CD4-positive, alpha-beta T cell treated with Interleukin-17A for 4 hours (primary cell): ENCODE results near the gene MGMT.

ENCODE experiments used
- DNase-seq: peaks from one replicate; pipeline ENCODE4 v3.0.0-alpha.2; 2020; ENCODE audit warnings: mixed read lengths

The MGMT gene

GRCh38 chr10:129659508-129660268 lies 192.6 kb downstream of the MGMT start:
- no peak for DNase-seq

- DNase-seq = no peak
Observed at GRCh38 chr10:129660569-129660968, 193.5 kb downstream of the MGMT start.

DNA sequence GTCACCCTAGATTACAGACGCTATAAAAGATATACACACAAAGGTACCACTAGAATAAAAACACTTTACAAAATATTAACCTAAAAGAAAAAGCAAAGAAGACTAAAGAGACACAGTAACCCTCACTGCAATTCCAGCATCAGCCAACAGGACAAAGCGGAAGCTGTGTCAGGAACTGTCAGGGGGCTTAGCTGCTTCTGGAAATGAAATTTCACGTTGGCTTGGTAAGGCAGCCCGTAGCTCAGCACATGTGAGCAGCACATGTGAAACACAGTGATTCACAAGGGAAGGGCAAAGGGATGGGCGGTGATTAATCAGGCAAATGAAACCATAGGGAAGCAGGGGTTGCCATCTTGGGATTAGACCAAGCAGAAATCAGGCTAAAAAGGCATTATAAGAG lies 195.4 kb downstream of the MGMT start:
- no peak for DNase-seq

DNA sequence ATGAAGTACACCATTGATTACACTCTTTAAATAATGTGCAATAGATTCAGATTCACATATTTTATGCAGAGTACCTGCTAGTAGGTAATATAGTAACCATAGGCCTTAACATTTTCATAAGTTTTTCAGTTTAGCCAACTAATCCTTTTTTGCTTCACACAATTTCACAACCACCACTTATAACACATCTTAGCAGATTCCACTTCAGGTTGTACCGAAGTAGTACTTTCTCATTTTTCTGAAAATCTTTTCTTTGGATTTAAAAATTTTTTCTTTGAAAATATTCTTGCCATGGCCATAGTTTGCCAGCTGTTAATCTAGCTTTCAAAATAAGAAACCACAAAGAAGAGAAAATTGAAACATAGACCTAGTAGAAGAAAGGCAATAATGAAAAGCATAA lies 203.1 kb downstream of the MGMT start:
- DNase-seq = no peak

DNA sequence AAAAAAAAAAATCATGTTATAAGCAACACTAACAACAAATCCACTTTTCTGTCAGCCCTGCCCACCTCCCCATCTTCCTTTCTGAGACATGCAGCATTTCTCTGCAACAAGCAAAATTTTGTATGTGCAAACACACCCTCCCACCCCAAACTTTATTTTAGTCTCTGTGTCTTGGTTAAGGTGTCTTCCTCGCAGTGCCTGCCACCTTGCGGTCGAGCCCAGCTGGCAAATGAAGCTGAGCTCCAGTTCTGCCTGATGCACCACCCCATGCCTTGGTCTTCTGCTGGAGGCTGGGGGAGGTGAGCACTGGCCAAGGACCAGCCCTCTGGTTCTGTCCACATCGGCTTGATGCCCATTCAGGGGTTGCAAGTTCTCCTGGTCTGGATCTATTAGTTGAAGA lies 206.3 kb downstream of the MGMT start:
- DNase-seq = no peak

DNA sequence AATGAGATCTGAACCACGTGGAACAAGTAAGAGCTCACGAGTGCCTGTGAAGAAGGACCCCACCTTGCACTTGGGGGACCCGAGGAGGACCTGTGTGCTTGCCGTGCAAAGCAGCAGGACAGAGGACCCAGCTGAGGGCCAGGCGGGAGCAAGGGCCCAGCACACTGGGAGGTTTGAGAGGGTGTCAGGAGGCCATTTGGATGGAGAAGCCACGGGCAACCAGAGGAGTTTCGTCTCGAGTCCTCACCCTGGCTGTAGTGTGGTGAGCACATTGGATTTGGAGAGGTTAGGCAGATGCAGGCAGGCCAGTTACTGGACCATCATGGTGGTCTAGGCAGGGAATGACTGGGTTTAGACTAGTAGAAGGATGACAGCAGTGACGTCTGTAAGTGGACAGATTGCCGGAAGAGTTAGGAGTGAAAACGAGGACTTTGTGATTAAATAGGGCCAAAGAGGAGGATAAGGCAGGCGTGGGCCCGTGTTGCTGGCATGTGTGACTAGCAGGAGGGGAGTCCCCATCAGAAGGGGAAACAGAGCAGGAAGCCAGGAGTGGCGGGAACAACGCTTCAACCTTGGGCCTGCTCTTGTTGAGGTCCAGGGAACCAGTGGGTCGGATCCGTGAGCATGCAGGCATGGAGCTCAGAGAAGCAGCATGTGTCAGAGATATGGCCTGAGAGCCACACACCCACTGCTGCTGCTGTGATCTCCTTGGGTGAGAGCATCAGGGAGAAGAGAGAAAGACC lies 208.2 kb downstream of the MGMT start:
- DNase-seq = no peak

GRCh38 chr10:129676014-129676413 lies 209.0 kb downstream of the MGMT start:
- no peak for DNase-seq

DNA sequence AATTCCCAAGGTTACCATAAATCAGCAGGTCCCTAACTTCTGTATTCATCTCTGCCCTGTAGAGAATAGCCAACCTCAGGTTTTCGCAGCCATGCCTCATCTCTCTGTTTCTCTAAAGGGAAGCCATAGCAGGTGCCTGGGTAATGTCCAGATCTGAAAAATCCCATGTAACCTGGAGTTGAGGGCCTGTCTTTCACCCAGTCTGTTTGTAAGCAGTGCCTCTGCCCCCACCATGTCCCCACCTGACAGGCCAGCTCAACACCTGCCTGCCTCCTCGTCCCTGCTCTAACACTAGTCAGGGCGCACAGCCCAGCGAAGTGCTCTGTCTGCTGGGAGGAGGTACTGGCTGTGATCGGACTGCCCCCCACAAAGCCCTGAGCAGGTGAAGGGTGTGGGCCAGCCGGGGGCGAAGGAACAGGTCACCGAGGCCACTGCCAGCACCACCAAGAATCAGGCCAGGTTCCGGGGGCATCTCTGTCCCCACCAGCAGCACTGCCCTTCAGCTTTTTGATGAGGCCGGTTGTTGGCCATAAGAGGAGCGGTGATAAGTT lies 210.4 kb downstream of the MGMT start:
- DNase-seq = no peak

DNA sequence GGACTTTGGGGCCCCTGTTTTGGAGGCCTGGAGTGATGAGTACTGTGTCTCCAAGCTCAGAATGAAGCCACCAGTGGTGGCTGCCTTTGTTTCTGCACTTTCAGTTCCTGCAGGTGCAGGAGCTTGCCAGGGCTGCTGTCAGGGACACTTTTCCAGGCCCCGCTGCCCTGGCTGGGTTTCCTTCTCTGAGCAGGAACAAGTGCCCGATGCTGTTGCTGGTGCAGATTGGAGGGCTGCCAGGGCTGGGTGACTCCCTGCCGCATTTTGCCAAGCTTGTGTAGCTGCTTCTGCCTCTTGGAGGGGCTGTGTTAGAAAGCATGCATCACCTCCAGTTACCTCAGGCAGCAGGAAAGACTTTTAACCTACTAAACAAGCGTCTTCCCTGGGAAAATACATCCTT lies 211.1 kb downstream of the MGMT start:
- DNase-seq = no peak

DNA sequence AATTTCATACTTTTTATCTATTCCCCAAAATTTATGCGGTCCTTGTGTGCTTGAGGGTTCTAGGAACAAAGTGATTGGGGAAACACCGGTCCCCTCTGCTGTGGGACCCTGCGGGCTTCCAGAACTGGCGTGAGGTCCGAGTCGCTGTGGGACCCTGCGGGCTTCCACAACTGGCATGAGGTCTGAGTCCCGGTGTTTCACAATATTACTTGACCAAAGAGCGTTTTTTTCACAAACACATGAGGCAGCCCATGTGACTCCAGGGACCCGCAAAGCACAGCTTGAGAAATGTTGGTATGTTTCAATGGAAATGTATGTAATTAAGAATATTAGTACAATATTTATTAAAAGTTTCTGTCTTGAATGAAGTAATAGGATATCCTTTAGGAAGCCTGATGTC lies 212.2 kb downstream of the MGMT start:
- DNase-seq = no peak

- DNase-seq = no peak
Observed at GRCh38 chr10:129680661-129681344, 213.8 kb downstream of the MGMT start.

DNA sequence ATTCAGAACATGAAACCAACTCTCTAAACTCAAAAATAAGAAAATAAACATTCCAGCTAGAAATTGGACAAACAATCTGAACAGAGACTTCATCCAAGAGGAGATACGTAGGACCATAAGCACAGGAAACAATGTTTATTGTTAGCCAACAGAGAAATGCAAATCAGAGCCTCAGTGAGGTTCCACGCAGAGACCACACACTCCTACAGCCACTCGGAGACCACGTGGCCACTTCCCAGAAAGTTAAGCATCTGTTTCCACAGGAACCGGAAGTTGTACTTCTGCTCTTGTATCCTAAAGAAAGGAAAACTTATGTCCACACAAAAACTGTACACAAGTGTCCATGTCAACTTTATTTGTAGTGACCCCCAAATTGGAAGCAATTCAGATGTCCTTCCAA lies 214.8 kb downstream of the MGMT start:
- no peak for DNase-seq

DNA sequence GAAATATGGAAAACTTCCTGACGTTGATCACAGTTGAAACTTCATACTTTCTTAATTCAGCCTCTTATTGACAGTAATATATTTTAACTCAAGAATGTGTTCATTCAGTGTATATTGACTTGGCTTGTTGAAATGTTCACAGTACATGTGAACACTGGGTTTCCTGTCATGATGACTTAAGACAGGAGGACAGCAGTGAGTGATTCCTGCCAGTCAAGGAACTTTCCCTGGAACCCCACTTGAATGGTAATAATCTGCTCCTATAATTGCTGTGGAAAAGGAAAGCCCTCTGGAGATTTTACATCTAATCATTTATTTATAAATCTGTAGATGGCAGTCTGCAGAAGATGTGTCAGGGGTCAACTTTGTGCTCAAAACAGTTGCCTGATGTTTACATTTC lies 216.5 kb downstream of the MGMT start:
- no peak for DNase-seq

DNA sequence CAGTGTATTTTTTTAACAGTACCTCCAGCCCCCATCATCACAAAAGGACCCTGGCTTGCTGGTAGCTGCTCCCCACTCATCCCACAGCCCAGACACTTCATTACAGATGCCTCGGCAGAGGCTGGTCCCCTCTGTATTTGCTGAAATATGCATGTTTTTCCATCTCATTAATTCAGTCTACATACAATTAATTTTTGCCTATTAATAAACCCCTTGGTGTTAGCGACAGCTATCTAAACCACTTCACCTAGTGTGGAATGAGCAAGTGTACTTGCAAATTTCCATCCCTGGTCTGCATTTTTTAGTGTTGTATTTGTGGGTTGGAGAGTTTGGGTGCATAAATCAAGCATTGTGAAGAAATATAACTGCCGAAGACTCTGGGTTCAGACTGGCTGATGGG lies 216.9 kb downstream of the MGMT start:
- no peak for DNase-seq

GRCh38 chr10:129685271-129685670 lies 218.2 kb downstream of the MGMT start:
- no peak for DNase-seq

GRCh38 chr10:129689671-129690071 lies 222.6 kb downstream of the MGMT start:
- DNase-seq = no peak

DNA sequence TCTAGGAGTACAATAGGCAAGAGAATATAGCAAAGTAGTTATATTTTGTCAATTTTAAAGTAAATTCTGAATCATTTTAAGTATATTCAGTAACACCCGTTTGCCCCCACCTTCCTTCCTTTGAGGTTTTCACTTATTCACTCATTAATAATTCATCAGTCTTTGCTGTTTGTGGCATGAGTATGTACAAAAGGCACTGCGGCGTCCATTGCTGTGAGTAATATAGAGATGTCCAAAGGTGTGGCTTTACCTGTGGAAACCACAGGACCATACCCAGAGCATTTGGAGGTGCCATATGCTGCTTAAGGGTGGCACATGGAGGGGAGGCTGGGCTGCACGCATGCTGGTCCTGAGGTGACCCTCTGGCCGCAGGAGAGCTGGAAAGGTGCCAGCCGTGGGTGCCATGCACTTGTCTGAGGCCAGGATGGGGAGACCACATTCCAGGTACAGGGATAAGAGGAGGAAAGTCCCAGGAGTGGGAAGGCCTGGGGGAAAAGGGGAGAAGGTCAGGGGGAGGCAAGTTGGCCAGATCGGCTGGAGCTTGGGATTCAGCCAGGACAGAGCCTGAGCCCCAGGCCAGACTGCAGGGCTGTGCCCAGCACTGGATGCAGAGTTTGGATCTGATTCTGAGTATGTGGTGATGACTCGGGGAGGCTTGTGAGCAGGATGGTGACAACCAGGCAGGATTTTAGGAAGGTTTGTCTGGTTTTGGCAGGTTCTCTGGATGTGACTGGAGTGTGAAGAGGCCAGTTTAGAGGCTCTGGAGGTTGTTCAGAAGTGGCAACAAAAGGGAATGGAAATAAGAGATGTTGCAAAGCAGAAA lies 223.4 kb downstream of the MGMT start:
- no peak for DNase-seq

GRCh38 chr10:129692695-129693094 lies 225.7 kb downstream of the MGMT start:
- DNase-seq = no peak

GRCh38 chr10:129693382-129693781 lies 226.3 kb downstream of the MGMT start:
- DNase-seq = no peak

DNA sequence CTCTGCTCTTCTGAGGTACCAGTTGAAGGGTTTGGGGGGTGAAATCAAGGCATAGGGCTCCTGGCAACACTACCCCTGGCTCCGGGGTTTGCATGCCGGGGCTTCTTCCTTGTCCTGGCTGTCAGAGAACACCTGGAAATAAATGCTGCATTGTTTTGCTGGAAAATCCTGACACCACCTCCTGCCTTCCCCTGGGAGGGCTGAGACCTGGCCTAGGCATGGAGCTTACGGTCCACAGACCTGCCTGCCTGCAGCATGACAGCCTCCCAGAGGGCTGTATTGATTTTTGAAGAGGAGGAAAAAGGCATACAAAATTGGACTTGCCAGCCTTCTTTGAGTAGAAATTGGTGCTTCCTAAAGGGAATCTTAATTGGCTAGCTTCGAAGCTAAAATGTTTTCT lies 227.1 kb downstream of the MGMT start:
- no peak for DNase-seq

GRCh38 chr10:129694691-129695243 lies 227.7 kb downstream of the MGMT start:
- no peak for DNase-seq

- DNase-seq = no peak
Observed at GRCh38 chr10:129695671-129696070, 228.6 kb downstream of the MGMT start.
